22Rv1 (cell line): ENCODE data around the gene NEFH.

Source experiments
- CTCF ChIP-seq: fragments of 450-650 bp; IDR thresholded peaks from 2 replicates; pipeline ENCODE4 v1.5.1; 2017; ENCODE audit warnings: mild to moderate bottlenecking
- ZFX ChIP-seq: fragments of 450-650 bp; IDR thresholded peaks from 2 replicates; pipeline ENCODE4 v1.6.1; 2017; ENCODE audit warnings: antibody characterized with exemption, borderline replicate concordance

GRCh38 chr22:29458551-29458950, 21.5 kb upstream of the NEFH start:
- TF ChIP-seq CTCF (no peak), ZFX (no peak)
